Amniotic epithelial cell (primary cell): ENCODE data around the gene LRP2.
"Not testable (repeated sequence)": the region's sequence is repeated elsewhere in the genome, so short reads cannot be mapped to it uniquely, and the experiment has no call there.

Source experiments
- DNase-seq: peaks from one replicate; pipeline ENCODE4 v3.0.0-alpha.2; 2010; ENCODE audit warnings: low read depth

Gene LRP2

GRCh38 chr2:169301596-169302335, 60.6 kb downstream of the LRP2 start:
- no peak for DNase-seq

- DNase-seq, result no peak
These were observed 61.5 kb downstream of the LRP2 start for GRCh38 chr2:169300636-169301530.

GRCh38 chr2:169298007-169298406, 64.3 kb downstream of the LRP2 start:
- DNase-seq, result no peak

- DNase-seq, result no peak
These were observed 68.2 kb downstream of the LRP2 start for GRCh38 chr2:169294001-169294675.

- DNase-seq, result no peak
These were observed 70.8 kb downstream of the LRP2 start for GRCh38 chr2:169291517-169291916.

GRCh38 chr2:169290433-169290832, 71.9 kb downstream of the LRP2 start:
- no peak for DNase-seq

GRCh38 chr2:169287666-169288065, 74.7 kb downstream of the LRP2 start:
- no peak for DNase-seq

- DNase-seq, result no peak
These were observed 75.6 kb downstream of the LRP2 start for GRCh38 chr2:169286624-169287231.

GRCh38 chr2:169285531-169286235, 76.7 kb downstream of the LRP2 start:
- no peak for DNase-seq

GRCh38 chr2:169280502-169280901, 81.8 kb downstream of the LRP2 start:
- no peak for DNase-seq

GRCh38 chr2:169275696-169276444, 86.5 kb downstream of the LRP2 start:
- DNase-seq, result no peak

GRCh38 chr2:169272010-169272409, 90.3 kb downstream of the LRP2 start:
- DNase-seq, result no peak

GRCh38 chr2:169270574-169270973, 91.8 kb downstream of the LRP2 start:
- DNase-seq, result not testable (repeated sequence)

- DNase-seq, result no peak
These were observed 96.7 kb downstream of the LRP2 start for GRCh38 chr2:169265591-169265990.

- no peak for DNase-seq
These were observed 101.3 kb downstream of the LRP2 start for GRCh38 chr2:169260846-169261642.

- no peak for DNase-seq
These were observed 102.1 kb downstream of the LRP2 start for GRCh38 chr2:169260246-169260645.

GRCh38 chr2:169259402-169259801, 102.9 kb downstream of the LRP2 start:
- no peak for DNase-seq

GRCh38 chr2:169258045-169258601, 104.2 kb downstream of the LRP2 start:
- peak; percentile 42 for DNase-seq

GRCh38 chr2:169254774-169255173, 107.6 kb downstream of the LRP2 start:
- no peak for DNase-seq

GRCh38 chr2:169247211-169247610, 115.1 kb downstream of the LRP2 start:
- DNase-seq, result no peak
